H1 (cell line): ENCODE results near the gene USH1C. TPM values are rescaled to one million over a fixed set of nuclear protein-coding genes. Genes with fewer than 3 reads are reported as not detected.

ENCODE experiments used
- CHD1 ChIP-seq: IDR thresholded peaks from 2 replicates; pipeline ENCODE4 v1.6.1; 2012; ENCODE audit warnings: low read depth, low read length, improper control_type of control experiment
- CTBP2 ChIP-seq: IDR thresholded peaks from 2 replicates; pipeline ENCODE4 v1.7.0; 2011; ENCODE audit warnings: borderline replicate concordance, mild to moderate bottlenecking, moderate library complexity, mixed read lengths, low read length; ENCODE audit not compliant: insufficient read depth, insufficient read length
- EP300 ChIP-seq, 2 experiments: IDR thresholded peaks; 1 replicate in 1 of 2; 2 replicates in 1 of 2; pipeline ENCODE4 v1.6.1; 2011 to 2012; ENCODE audit warnings: low read depth in 2 of 2, low read length in 2 of 2, mild to moderate bottlenecking in 2 of 2, borderline replicate concordance in 1 of 2, inconsistent platforms in 1 of 2, moderate library complexity in 1 of 2
- KDM5A ChIP-seq: fragments of 200-600 bp; IDR thresholded peaks from 2 replicates; pipeline ENCODE4 v1.7.1; 2012; ENCODE audit warnings: mild to moderate bottlenecking, low read length, inconsistent platforms, mixed read lengths
- polyA plus RNA-seq, 7 experiments: library from polyadenylated mRNA; depleted of rRNA in 3 of 7; stranded (reverse) in 5 of 7; unstranded in 2 of 7; fragments of >200 nt in 5 of 7; fragments of 200-250 nt in 2 of 7; gene quantifications; 1 replicate in 5 of 7; 2 replicates in 1 of 7; 4 replicates in 1 of 7; pipeline versions ENCODE4 v1.2.1 to v1.2.3, GENCODE V29; 2011 to 2013; ENCODE audit warnings: missing spikeins in 2 of 7, mixed read lengths in 2 of 7
- total RNA-seq: library from RNA; stranded (reverse); fragmentation: NEBNext Ultra II Directional; extraction: Animal tissue kit (Norgen Biotek cat#: 25700); gene quantifications from 2 replicates; pipeline ENCODE4 v1.2.1, GENCODE V29; 2021

The USH1C gene
- total and polyA plus RNA-seq, 2 of the 8 experiments (the other 6 are each of a cell fraction or from before 2014, with no cell fraction given) = 1.3 to 1.6 TPM

GRCh38 chr11:17526931-17527627 lies 17.1 kb downstream of the USH1C start (continued):
- TF ChIP-seq CHD1 (no peak), EP300 (IDR thresholded peaks at IDR 0.05; ENCODE audit: borderline replicate concordance in 1 of 2, low read depth in 2 of 2, low read length in 2 of 2) (no peak), KDM5A (no peak), CTBP2 (no peak)
